Gastrocnemius medialis (tissue), 4 donors: ENCODE results near the gene SIKE1. TPM values are rescaled to one million over a fixed set of nuclear protein-coding genes. Genes with fewer than 3 reads are reported as not detected.

ENCODE experiments used
- ATAC-seq, 2 donors: fragments of 150-250 bp; one replicate each; pipeline ENCODE4 v1.9.1; 2016
- DNase-seq, 2 donors: peaks; one replicate each; pipeline ENCODE4 v3.0.0-alpha.2; 2019
- H3K27ac ChIP-seq, 4 donors: fragments of 200-600 bp; sonication (generic); 1 replicate in 1 of 4; 2 replicates in 3 of 4; pipeline ENCODE4 v1.5.1; 2016 to 2018; ENCODE audit warnings: mild to moderate bottlenecking in 2 of 4, moderate library complexity in 1 of 4
- H3K27me3 ChIP-seq, 3 donors: fragments of 200-600 bp; sonication (generic) in 2 of 3; 1 replicate in 1 of 3; 2 replicates in 2 of 3; pipeline versions ENCODE4 v1.5.1 to v1.6.0; 2016 to 2019; ENCODE audit warnings: mild to moderate bottlenecking in 1 of 3, moderate library complexity in 1 of 3
- H3K36me3 ChIP-seq, 2 donors: fragments of 200-600 bp; sonication (generic) in 1 of 2; one replicate each; pipeline ENCODE4 v1.5.1; 2017 to 2018
- H3K4me1 ChIP-seq, 2 donors: fragments of 200-600 bp; sonication (generic) in 1 of 2; one replicate each; pipeline ENCODE4 v1.5.1; 2016 to 2017; ENCODE audit warnings: mild to moderate bottlenecking in 2 of 2
- H3K4me3 ChIP-seq, 4 donors: fragments of 200-600 bp; sonication (generic) in 3 of 4; 1 replicate in 1 of 4; 2 replicates in 3 of 4; pipeline ENCODE4 v1.5.1; 2016 to 2019; ENCODE audit warnings: mild to moderate bottlenecking in 2 of 4
- H3K9me3 ChIP-seq, 3 donors: fragments of 200-600 bp; sonication (generic) in 2 of 3; 1 replicate in 1 of 3; 2 replicates in 2 of 3; pipeline ENCODE4 v1.5.1; 2016 to 2019
- POLR2A ChIP-seq, 2 donors: fragments of 450-650 bp; IDR thresholded peaks; one replicate each; pipeline ENCODE4 v1.6.1; 2017; ENCODE audit warnings: antibody characterized with exemption in 2 of 2, mild to moderate bottlenecking in 2 of 2, moderate library complexity in 2 of 2
- in situ Hi-C, 4 donors: fragments of 200-750 bp; cut with MboI; loops; one replicate each; pipeline versions ENCODE4 v1.15.0 to v1.8.0; 2017; ENCODE audit warnings: low sequenced_read_pairs in 4 of 4
- intact Hi-C: fragments of 100-400 bp; cut with DNase I; formaldehyde crosslinking; loops from one replicate; pipeline ENCODE4 v1.15.1; 2023; ENCODE audit warnings: low total_unique reads
- total RNA-seq, 4 donors: library from RNA; depleted of rRNA; stranded (reverse); fragments of >200 nt; gene quantifications; one replicate each; pipeline versions ENCODE4 v1.1.0 to v1.2.3, GENCODE V29; 2016
- TF ChIP-seq, protein P1 (sequence below), 5 experiments: fragments of 450-650 bp in 3 of 5; fragments of 200-600 bp in 2 of 5; sonication (generic) in 2 of 5; IDR thresholded peaks in 4 of 5; conservative IDR thresholded peaks in 1 of 5; 1 replicate in 4 of 5; 2 replicates in 1 of 5; pipeline ENCODE4 v1.5.1; 2016 to 2019; ENCODE audit warnings: antibody characterized with exemption in 5 of 5, mild to moderate bottlenecking in 3 of 5, moderate library complexity in 3 of 5

SIKE1 gene
- total RNA-seq, 4 donors from 2014 or later = 25.7 to 37.8 (median 36.3) TPM

DNA sequence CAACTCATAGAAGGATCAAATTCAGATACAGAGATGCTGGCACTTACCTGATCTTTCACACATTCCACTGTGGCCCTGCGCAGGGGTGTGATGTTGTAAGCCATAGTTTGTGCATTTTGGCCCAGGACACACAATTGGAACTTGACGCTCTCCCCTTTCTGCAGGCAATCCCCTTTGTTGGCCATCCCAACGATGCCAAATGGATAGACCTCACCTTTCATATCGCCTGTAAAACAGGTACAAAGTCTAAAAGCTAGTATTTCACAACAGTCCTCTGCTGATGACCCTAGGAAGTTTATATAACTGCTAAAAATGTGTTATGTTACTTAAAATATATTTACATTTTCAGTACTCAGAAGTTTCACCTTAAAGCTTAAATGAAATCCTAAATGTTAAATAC lies 60.0 kb downstream of the SIKE1 start:
- no peak overlapping the region for H3K4me3 ChIP-seq
- intact Hi-C loops (no loop called here), in situ Hi-C loops (no loop called here)
- no peaks in the 10 kb centered on the region for H3K9me3 ChIP-seq
- H3K27ac ChIP-seq = peak overlapping the region; percentile 66 to 88 (median 72)
- TF ChIP-seq, protein P1, sequence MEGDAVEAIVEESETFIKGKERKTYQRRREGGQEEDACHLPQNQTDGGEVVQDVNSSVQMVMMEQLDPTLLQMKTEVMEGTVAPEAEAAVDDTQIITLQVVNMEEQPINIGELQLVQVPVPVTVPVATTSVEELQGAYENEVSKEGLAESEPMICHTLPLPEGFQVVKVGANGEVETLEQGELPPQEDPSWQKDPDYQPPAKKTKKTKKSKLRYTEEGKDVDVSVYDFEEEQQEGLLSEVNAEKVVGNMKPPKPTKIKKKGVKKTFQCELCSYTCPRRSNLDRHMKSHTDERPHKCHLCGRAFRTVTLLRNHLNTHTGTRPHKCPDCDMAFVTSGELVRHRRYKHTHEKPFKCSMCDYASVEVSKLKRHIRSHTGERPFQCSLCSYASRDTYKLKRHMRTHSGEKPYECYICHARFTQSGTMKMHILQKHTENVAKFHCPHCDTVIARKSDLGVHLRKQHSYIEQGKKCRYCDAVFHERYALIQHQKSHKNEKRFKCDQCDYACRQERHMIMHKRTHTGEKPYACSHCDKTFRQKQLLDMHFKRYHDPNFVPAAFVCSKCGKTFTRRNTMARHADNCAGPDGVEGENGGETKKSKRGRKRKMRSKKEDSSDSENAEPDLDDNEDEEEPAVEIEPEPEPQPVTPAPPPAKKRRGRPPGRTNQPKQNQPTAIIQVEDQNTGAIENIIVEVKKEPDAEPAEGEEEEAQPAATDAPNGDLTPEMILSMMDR (IDR thresholded peaks at IDR 0.05 in 4 of 5, conservative IDR thresholded peaks at IDR 0.05 in 1 of 5) = no peak
- no peak for TF ChIP-seq POLR2A (IDR thresholded peaks at IDR 0.05)
- no peak for ATAC-seq
- no peaks in the 10 kb centered on the region for H3K27me3 ChIP-seq
- peaks cover 44 to 58% of the 10 kb centered on the region in 2 donors for H3K4me1 ChIP-seq
- DNase-seq = no peak
- peaks cover 0 to 83% of the 10 kb centered on the region in 2 donors for H3K36me3 ChIP-seq

Other genes starting within 250 kb of the SIKE1 start
- gene BCAS2, start 199.1 kb downstream of the SIKE1 start, total RNA-seq = 10 to 100 TPM; 23.7 to 32.8 (median 25.2) TPM
- 10 to 100 TPM in 3 of 4 donors, 1 to 10 TPM in 1; 4.7 to 20.7 (median 17.4) TPM for gene DENND2C, start 110.6 kb downstream of the SIKE1 start, total RNA-seq
- 10 to 100 TPM; 43.5 to 93.4 (median 68.1) TPM for gene AMPD1, start 85.1 kb downstream of the SIKE1 start, total RNA-seq
- 10 to 100 TPM in 1 of 4 donors, 1 to 10 TPM in 3; 3.9 to 10.8 (median 6.6) TPM for gene NRAS, start 63.9 kb downstream of the SIKE1 start, total RNA-seq
- gene CSDE1, start 22.7 kb downstream of the SIKE1 start, total RNA-seq = 1,000 to 10,000 TPM; 2,331 to 4,024 (median 3,697) TPM
- not detected for gene SYCP1, start 74.2 kb upstream of the SIKE1 start, total RNA-seq
- not detected for gene TSHB, start 249.1 kb upstream of the SIKE1 start, total RNA-seq